GM12892 (cell line): ENCODE results near the gene REM2.

Source experiments
- POLR2A ChIP-seq: IDR thresholded peaks from 2 replicates; pipeline ENCODE4 v1.6.1; 2011; ENCODE audit warnings: low read depth, low read length, control low read depth
- POLR2AphosphoS5 ChIP-seq: IDR thresholded peaks from 2 replicates; pipeline ENCODE4 v1.6.1; 2011; ENCODE audit warnings: low read depth, low read length, control low read depth
- TAF1 ChIP-seq: IDR thresholded peaks from 2 replicates; pipeline ENCODE4 v1.6.1; 2011; ENCODE audit warnings: low read depth, mild to moderate bottlenecking, control low read depth, low read length, borderline replicate concordance

DNA sequence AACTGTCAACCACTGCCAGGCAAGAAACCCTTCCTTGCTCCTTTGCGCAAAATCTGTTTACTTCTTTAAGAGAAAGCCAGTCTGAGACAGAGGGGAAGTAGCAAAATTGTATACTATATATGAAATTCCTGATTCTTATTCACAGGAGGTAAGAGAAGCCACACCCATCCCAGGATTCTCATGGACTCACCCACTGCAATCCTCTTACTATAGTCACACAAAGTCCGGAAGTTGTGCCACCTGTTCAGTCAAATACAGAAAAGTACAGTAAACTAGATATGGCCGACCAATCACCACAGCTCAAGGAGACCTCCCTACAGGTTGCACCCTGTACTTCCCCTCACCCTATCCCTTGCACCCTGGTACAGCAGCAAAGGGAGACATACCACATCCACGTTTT lies 43.3 kb downstream of the REM2 start:
- no peak for TF ChIP-seq TAF1
- no peak for TF ChIP-seq POLR2AphosphoS5
- TF ChIP-seq POLR2A, result no peak
